MCF 10A (cell line): ENCODE measurements around the gene GPR132. TPM values are rescaled to one million over a fixed set of nuclear protein-coding genes. Genes with fewer than 3 reads are reported as not detected.

Experiments
- BruUV-seq: library from RNA; stranded (reverse); fragments of 400-500 nt; replicated peaks from 2 replicates; lab custom pipeline; 2021; lab: Mats Ljungman, UMichigan
- CTCF ChIA-PET: fragments of 300-600 bp; sonication (Branson Sonifier 250); formaldehyde crosslinking; extraction: SDS; loops from one replicate; lab custom pipeline; 2021; ENCODE audit warnings: antibody characterized with exemption, inconsistent platforms; lab: Yijun Ruan, JAX
- POLR2A ChIA-PET: fragments of 300-600, 350-650 bp; sonication (Branson Sonifier 250); formaldehyde crosslinking; extraction: SDS; loops from one replicate; lab custom pipeline; 2020; ENCODE audit warnings: antibody characterized with exemption, inconsistent platforms; lab: Yijun Ruan, JAX
- DNase-seq: peaks from one replicate; pipeline ENCODE4 v3.0.0-alpha.2; 2018; ENCODE audit not compliant: unreplicated experiment
- H3K27ac Mint-ChIP-seq: one replicate; pipeline ENCODE4 v1.8.0; 2022; ENCODE audit warnings: mild to moderate bottlenecking, low read depth, mixed read lengths; ENCODE audit not compliant: unreplicated experiment
- H3K27me3 Mint-ChIP-seq: one replicate; pipeline ENCODE4 v1.8.0; 2022; ENCODE audit warnings: mixed read lengths; ENCODE audit not compliant: insufficient read depth, unreplicated experiment
- H3K36me3 Mint-ChIP-seq: one replicate; pipeline ENCODE4 v1.8.0; 2022; ENCODE audit warnings: mild to moderate bottlenecking, moderate library complexity, mixed read lengths; ENCODE audit not compliant: insufficient read depth, unreplicated experiment
- H3K4me1 Mint-ChIP-seq: one replicate; pipeline ENCODE4 v1.8.0; 2022; ENCODE audit warnings: mixed read lengths; ENCODE audit not compliant: insufficient read depth, unreplicated experiment
- H3K4me3 Mint-ChIP-seq: one replicate; pipeline ENCODE4 v1.8.0; 2022; ENCODE audit warnings: mild to moderate bottlenecking, moderate library complexity, mixed read lengths; ENCODE audit not compliant: unreplicated experiment
- H3K9me3 Mint-ChIP-seq: one replicate; pipeline ENCODE4 v1.8.0; 2022; ENCODE audit warnings: mixed read lengths; ENCODE audit not compliant: unreplicated experiment
- CTCF ChIP-seq: fragments of 200-600 bp; IDR thresholded peaks from one replicate; pipeline ENCODE4 v1.8.0; 2022; ENCODE audit warnings: antibody characterized with exemption, mild to moderate bottlenecking; ENCODE audit not compliant: unreplicated experiment
- intact Hi-C: fragments of 100-400 bp; cut with micrococcal nuclease; formaldehyde crosslinking; loops from 2 replicates; pipeline ENCODE4 v1.14.1; 2022
- total RNA-seq: library from RNA; stranded (reverse); gene quantifications from 2 replicates; pipeline ENCODE4 v1.2.3, GENCODE V29; 2022

The GPR132 gene
- total RNA-seq, 1 experiment from 2014 or later = 0.42 TPM

DNA sequence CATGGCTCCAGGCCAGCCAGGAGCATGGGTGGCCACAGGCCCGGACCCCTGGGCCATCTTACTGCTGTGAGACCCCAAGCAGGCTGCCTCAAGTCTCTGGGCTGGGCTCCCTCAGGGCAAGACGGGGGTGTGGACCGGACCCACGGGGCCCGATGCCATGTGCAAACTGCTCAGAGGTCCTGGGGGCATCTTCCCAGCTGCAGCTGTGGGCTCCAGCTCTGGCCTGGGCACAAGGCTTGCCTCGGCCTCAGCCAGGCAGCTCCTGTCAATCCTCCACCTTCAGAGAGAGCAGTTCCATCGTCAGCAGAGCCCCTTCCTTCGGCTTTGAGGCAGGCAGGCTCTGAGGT is 12.4 kb upstream of the GPR132 start:
- ChIA-PET POLR2A (no interaction called here), CTCF (no interaction called here)
- Mint-ChIP-seq H3K27ac (no peak overlapping the region), H3K27me3 (peaks cover 23% of the 10 kb centered on the region), H3K4me3 (no peak overlapping the region), H3K4me1 (peaks cover 4% of the 10 kb centered on the region), H3K36me3 (peaks cover 8% of the 10 kb centered on the region), H3K9me3 (no peaks in the 10 kb centered on the region)
- no peak for DNase-seq
- intact Hi-C loops = no loop called here
- BruUV-seq = no TSS peak
- TF ChIP-seq CTCF = no peak

DNA sequence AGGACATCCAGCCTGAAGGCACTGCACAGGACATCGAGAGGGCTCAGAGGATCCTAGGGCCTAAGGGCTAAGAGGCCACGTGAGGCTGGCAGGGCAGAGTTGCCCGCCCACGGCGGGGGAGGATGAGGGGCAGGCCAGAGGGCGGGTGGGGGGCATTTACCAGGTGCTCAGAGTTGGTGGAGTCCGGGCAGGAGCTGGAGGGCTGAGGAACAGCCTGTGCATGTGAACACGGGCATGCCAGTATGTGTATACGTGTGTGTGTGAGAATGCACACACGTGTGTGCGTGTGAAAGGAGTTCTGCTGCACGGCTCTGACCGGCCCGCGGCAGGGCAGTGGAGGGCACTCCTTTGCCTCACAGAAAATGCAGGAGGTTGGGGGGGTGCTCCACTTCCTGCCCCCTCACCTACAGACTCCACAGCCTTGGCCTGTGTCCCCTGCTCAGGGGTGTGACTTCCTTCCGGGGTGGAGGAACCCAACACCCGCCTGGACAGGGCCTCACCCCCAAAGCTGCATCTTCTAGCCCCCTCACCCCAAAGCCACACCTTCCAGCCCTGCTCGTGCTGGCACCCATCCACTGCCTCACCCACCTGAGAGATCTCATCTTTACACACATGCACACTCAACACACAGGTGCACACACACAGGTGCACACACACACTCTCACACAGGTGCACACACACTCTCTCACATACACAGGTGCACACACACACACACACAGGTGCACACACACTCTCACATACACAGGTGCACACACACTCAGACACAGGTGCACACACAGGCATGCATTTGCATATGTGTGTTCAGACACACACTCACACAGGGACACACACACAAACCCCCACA is 11.8 kb upstream of the GPR132 start:
- ChIA-PET POLR2A (interaction anchor here (0.6 to 2.3 kb wide), 2 partner anchors 10 to 1341 kb away, joined by 3 to 6 read pairs; no protein-coding TSS in a partner anchor), CTCF (interaction anchor here (0.6 kb wide), 2 partner anchors 10 to 52 kb away, joined by 3 to 4 read pairs; no protein-coding TSS in a partner anchor)
- H3K27me3 Mint-ChIP-seq = peaks cover 23% of the 10 kb centered on the region
- H3K4me3 Mint-ChIP-seq = no peak overlapping the region
- H3K36me3 Mint-ChIP-seq = peaks cover 8% of the 10 kb centered on the region
- BruUV-seq = no TSS peak
- DNase-seq = no peak
- H3K4me1 Mint-ChIP-seq = no peaks in the 10 kb centered on the region
- H3K9me3 Mint-ChIP-seq = no peaks in the 10 kb centered on the region
- intact Hi-C loops = no loop called here
- TF ChIP-seq CTCF = no peak
- H3K27ac Mint-ChIP-seq = no peak overlapping the region

- POLR2A ChIA-PET = interaction anchor here (0.6 to 2.3 kb wide), 2 partner anchors 11 to 1340 kb away, joined by 3 to 6 read pairs; no protein-coding TSS in a partner anchor
- TF ChIP-seq CTCF = no peak
- DNase-seq = no peak
- H3K4me3 Mint-ChIP-seq = no peak overlapping the region
- no peaks in the 10 kb centered on the region for H3K9me3 Mint-ChIP-seq
- intact Hi-C loops = no loop called here
- peaks cover 29% of the 10 kb centered on the region for H3K27me3 Mint-ChIP-seq
- H3K27ac Mint-ChIP-seq = no peak overlapping the region
- BruUV-seq = no TSS peak
- H3K36me3 Mint-ChIP-seq = peaks cover 8% of the 10 kb centered on the region
- CTCF ChIA-PET = interaction anchor here (0.6 kb wide), 2 partner anchors 11 to 51 kb away, joined by 3 to 4 read pairs; no protein-coding TSS in a partner anchor
- H3K4me1 Mint-ChIP-seq = no peaks in the 10 kb centered on the region
These were observed 11.1 kb upstream of the GPR132 start for GRCh38 chr14:105076296-105076804.
